ENCODE data around the gene RFPL1.
"Not testable (repeated sequence)": the region's sequence is repeated elsewhere in the genome, so short reads cannot be mapped to it uniquely, and the experiment has no call there.

RFPL1 gene

DNA sequence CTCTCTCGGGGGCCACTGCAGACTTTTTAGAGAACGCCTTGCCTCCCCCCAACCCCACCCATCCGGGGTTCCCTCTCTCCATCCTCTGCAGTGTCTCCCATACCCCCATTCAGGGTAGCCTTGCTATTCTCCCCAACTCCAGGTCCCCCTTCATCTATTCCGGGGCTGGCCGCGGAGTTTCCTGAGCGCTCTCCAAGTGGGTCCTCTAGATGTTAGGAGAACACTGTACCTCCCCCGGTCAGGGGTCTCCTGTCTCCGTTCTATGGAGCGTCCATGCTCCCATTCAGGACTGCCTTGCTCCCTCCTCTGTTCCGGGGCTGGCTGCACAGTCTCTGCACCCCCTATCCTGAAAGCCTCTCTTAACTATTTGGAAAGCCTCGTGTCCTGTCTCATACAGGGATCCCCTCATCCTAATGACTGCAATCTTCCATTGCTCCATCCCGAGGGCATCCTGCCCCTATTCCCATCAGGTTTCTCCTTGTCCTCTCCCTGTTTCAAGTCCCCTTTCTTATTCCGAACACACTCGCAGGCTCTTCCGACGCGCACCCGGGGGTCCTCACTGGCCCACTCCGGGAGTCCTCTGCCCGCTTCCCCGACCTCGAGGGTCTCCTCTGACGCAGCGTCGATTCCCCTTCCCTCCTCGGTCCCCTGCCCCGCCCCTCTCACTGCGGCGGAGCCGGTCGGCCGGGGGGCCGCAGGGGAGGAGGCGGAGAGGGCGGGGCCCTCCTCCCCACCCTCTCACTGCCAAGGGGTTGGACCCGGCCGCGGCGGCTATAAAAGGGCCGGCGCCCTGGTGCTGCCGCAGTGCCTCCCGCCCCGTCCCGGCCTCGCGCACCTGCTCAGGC lies 41.3 kb downstream of the RFPL1 start, which contains the start of gene NEFH:
NEFH (plus strand) TSS at position 802 of the 845 bp plus-strand sequence. CDS start 45 bp downstream, outside the sequence.
- no peak for DNase-seq

DNA sequence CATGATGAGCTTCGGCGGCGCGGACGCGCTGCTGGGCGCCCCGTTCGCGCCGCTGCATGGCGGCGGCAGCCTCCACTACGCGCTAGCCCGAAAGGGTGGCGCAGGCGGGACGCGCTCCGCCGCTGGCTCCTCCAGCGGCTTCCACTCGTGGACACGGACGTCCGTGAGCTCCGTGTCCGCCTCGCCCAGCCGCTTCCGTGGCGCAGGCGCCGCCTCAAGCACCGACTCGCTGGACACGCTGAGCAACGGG lies 41.8 kb downstream of the RFPL1 start:
- DNase-seq, result no peak

DNA sequence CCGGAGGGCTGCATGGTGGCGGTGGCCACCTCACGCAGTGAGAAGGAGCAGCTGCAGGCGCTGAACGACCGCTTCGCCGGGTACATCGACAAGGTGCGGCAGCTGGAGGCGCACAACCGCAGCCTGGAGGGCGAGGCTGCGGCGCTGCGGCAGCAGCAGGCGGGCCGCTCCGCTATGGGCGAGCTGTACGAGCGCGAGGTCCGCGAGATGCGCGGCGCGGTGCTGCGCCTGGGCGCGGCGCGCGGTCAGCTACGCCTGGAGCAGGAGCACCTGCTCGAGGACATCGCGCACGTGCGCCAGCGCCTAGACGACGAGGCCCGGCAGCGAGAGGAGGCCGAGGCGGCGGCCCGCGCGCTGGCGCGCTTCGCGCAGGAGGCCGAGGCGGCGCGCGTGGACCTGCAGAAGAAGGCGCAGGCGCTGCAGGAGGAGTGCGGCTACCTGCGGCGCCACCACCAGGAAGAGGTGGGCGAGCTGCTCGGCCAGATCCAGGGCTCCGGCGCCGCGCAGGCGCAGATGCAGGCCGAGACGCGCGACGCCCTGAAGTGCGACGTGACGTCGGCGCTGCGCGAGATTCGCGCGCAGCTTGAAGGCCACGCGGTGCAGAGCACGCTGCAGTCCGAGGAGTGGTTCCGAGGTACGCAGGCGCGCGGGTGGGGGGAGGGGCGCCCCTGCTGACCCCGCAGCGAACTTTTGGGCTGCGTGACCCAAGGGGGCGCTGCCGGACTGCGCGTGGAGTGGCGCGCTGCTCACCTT lies 42.3 kb downstream of the RFPL1 start:
- peak; percentile 45 for DNase-seq

DNA sequence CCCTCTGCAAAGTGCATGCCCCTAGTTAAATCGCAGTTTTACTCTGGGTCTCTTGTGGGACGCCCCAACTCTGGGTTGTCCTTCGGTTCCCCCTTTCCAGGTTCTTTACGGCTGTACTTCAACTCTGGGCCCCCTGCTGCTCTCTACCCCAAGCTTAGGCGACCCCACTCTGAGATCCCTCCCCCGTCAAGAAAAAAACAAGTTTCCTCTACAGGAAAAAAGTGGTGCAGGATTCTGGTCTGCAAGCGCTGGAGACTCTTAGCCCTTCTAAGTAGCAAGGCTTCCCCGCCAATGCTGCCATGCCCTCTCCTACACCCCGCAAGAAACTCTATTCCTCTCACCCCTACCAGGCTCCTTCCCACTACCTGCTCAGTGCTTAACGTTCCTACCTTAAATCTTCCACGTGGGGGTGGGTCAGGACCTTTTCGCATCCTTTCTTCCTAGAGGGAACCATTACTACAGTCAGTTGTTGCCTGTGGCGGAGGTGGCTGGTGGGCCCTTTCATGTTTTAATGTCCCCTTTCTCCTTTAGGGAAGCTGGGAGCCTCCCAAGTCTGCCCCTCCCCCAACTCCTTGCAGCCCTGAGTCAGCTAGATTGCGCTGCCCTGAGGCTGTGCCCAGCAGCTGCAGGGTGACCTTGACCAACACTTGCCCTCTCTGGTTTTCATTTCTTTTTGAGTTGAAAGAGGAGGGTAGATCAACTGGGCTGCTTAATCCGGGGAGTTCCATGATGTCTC lies 43.0 kb downstream of the RFPL1 start:
- DNase-seq, result no peak

DNA sequence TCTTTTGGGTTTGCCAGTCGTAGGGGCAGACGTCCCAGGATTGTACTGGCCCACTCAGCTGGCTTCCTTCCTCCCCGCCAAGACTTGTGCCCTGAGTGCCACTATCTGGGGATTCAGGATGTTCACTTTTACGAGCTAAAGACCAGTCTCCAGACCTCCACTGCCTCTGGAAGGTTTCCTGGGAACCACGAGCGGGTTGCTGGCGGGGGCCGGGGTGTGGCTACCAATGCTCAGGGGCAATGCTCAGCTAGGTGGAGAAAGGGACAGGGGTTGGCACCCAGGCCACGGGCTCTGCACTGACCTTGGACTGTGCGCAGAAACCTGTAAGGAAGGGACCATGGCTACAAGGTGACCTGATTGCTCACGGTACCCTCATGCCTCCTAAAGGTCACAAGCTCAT lies 43.9 kb downstream of the RFPL1 start:
- DNase-seq, result no peak

DNA sequence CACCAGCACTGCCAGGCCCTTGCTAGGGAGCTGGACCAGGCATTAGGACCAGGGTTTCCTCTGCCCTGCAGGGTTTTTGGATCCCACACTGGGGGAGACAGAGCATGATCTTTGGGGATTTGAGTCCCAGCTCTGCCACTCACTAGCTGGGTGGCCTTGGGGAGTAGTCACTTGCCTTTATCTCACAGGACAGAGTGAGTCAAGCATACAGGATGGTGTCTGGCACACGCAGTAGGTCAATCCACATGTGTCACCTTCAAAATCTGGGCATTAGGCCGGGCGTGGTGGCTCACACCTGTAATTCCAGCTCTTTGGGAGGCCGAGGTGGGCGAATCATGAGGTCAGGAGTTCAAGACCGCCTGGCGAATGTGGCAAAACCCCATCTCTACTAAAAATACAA lies 44.3 kb downstream of the RFPL1 start:
- no peak for DNase-seq

DNA sequence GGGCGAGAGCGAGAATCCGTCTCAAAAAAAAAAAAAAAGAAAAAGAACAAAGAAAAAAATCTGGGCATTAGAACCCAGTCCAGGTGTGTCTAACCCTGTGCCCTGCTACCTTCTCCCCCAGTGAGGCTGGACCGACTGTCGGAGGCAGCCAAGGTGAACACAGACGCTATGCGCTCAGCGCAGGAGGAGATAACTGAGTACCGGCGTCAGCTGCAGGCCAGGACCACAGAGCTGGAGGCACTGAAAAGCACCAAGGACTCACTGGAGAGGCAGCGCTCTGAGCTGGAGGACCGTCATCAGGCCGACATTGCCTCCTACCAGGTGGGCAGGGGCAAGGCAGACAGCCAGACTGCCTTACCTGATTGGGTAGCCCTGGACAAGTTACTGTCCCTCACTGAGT lies 44.9 kb downstream of the RFPL1 start:
- no peak for DNase-seq

DNA sequence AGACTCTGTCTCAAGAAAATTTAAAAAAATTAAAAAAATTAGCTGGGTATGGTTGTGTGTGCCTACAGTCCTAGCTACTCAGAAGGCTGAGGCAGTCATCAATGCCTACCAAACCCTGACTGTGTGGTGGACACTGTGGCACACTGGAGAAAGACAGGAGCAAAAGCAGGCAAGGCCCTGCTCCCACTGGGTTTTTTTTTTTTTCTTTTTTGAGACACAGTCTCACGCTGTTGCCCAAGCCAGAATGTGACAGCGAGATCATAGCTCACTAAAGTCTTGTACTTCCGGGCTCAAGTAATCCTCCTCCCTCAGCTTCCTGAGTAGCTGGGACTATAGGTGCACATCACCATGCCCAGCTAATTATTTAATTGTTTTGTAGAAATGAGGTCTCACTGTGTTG lies 46.3 kb downstream of the RFPL1 start:
- DNase-seq, result no peak

DNA sequence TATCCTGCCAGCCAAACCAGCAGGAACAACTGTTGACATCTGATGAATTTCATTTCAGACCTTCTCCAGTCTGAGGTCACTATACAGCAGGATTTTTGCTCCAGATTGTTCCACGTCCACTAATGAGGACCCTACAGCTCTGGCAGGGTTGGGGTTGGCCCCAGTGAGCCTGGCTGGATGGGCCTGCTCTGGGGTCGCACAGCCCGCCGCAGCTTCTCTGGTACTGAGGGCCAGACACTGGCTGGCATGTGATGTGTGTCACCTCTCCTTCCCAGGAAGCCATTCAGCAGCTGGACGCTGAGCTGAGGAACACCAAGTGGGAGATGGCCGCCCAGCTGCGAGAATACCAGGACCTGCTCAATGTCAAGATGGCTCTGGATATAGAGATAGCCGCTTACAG lies 47.1 kb downstream of the RFPL1 start:
- no peak for DNase-seq

DNA sequence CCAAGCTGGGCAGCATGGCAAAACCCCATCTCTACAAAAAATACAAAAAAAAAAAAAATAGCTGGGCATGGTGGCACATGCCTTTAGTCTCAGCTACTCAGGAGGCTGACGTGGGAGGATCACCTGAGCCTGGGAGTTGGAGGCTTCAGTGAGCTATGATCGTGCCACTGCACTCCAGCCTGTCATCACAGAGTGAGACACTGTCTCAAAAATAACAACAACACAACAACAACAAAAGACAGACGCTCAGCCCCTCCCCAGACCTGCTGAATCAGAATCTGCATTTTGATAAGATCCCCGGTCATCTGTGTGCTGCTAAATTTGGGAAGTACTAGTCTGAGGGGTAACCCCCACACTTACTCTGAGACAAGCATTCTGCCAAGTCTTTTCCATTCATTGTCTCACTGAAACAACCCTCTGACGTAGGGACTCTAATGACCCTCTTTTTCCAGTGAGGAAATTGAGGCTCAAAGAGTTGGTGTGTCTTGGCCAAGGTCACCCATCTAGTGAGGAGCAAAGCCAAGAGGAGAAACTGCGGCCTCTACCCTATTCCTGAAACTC lies 49.1 kb downstream of the RFPL1 start:
- DNase-seq, result no peak

DNA sequence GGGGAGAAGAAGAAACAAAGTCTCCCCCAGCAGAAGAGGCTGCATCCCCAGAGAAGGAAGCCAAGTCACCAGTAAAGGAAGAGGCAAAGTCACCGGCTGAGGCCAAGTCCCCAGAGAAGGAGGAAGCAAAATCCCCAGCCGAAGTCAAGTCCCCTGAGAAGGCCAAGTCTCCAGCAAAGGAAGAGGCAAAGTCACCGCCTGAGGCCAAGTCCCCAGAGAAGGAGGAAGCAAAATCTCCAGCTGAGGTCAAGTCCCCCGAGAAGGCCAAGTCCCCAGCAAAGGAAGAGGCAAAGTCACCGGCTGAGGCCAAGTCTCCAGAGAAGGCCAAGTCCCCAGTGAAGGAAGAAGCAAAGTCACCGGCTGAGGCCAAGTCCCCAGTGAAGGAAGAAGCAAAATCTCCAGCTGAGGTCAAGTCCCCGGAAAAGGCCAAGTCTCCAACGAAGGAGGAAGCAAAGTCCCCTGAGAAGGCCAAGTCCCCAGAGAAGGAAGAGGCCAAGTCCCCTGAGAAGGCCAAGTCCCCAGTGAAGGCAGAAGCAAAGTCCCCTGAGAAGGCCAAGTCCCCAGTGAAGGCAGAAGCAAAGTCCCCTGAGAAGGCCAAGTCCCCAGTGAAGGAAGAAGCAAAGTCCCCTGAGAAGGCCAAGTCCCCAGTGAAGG lies 50.9 kb downstream of the RFPL1 start:
- DNase-seq, result not testable (repeated sequence)

DNA sequence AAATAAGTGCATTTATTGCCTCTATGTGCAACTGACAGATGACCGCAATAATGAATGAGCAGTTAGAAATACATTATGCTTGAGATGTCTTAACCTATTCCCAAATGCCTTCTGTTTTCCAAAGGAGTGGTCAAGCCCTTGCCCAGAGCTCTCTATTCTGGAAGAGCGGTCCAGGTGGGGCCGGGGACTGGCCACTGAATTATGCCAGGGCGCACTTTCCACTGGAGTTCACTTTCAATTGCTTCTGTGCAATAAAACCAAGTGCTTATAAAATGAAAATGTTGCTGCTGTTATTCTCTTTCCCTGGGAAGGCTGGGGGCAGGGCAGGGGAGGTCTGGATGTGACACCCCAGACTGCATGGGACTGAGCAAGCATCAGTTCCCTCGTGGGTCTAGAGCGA lies 52.6 kb downstream of the RFPL1 start:
- DNase-seq, result no peak

Measured in activated naive CD4-positive, alpha-beta T cell treated with Interleukin-2 at 50 U/mL for 16 hours (primary cell).